T47D (cell line): ENCODE measurements around the gene HBS1L.

Experiments
- DNase-seq, 2 experiments: peaks; one replicate each; pipeline versions ENCODE4 v3.0.0 to v3.0.0-alpha.2; 2011 to 2012; ENCODE audit warnings: low read depth in 1 of 2, low spot score in 1 of 2
- JUND ChIP-seq: IDR thresholded peaks from 2 replicates; pipeline ENCODE4 v1.6.1; 2012; ENCODE audit warnings: low read depth
- in situ Hi-C: cut with HindIII; loops from 2 replicates; pipeline ENCODE4 v1.10.0; 2016; ENCODE audit warnings: low sequenced_read_pairs, low pct_unique_long_range_greater_than_20kb

Gene HBS1L

GRCh38 chr6:135088281-135088680 is 33.7 kb upstream of the HBS1L start:
- TF ChIP-seq JUND = no peak
- no peak for DNase-seq
- in situ Hi-C loops = no loop called here

GRCh38 chr6:135087803-135088202 is 33.2 kb upstream of the HBS1L start:
- DNase-seq = no peak
- TF ChIP-seq JUND = no peak
- in situ Hi-C loops = no loop called here

GRCh38 chr6:135087403-135087802 is 32.8 kb upstream of the HBS1L start:
- DNase-seq = no peak
- no peak for TF ChIP-seq JUND
- in situ Hi-C loops = no loop called here

DNA sequence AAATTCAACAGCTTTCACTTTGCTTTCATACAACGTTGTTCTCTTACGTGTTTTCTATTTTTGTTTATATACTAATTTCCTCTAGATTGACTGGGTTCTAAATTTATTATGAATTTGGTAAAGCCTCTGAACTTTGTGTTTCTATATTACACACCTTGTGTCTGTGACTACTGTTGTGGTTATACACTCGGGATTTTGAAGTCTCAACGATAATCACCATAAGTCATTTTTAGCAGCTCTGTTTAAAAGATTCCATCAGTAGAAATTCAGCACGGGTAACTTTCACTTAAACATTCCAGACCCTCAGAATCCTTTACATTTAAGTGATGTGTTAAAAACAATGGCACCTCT is 31.8 kb upstream of the HBS1L start:
- in situ Hi-C loops = no loop called here
- TF ChIP-seq JUND = no peak
- no peak for DNase-seq

DNA sequence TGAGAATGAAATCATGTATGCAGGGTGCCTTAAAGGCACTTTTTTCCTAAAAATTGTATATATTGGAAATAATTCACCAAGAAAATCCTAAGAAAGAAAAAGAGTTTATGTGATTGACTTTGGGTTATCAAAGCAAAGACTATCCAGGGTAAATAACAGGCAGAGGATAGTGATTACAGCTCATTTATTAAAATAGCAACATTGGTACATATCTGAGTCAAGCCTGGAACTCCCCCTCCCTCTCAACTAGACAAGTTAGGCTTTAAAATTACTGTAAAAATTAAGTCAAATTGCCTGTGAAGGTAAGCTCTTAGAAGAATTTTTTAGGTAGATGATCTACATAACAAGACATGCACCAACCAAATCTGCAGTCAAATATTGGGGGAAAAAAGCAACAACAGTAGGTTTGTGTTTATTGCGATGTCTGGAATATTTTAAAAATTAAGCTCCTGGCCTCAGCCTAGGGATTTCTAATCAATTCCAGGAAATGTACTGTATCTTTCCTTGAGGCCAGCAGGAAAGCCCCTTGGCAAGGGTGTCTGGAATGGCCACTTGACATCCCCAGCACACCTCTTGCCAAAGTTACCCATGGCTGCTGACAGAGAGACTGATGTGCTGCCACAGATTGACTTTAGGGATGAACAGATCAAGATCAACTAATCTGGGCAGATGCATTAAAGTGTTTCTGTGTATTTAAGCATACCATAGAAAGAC is 31.2 kb upstream of the HBS1L start:
- no peak for DNase-seq
- TF ChIP-seq JUND = no peak
- in situ Hi-C loops = no loop called here

- in situ Hi-C loops = no loop called here
- no peak for TF ChIP-seq JUND
- DNase-seq = no peak
These were observed 30.3 kb upstream of the HBS1L start for GRCh38 chr6:135084916-135085269.

GRCh38 chr6:135084001-135084915 is 29.6 kb upstream of the HBS1L start:
- DNase-seq = no peak
- in situ Hi-C loops = no loop called here
- TF ChIP-seq JUND = no peak

DNA sequence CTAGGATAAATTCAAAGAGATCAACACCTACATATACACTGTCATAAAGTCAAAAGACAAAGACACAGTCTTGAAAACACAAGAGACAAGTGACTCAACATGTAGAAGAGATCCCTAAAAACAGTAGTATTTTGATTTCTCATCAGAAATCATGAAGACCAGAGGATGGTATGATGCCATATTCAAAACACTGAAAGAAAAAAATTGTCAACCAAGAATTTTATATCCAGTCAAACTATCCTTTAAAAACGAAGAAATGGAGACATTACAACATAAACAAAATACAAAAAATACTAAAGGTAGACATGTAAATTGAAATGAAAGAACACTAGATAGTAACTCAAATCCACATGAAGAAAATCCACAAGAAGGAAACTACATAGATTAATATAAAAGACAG is 27.3 kb upstream of the HBS1L start:
- TF ChIP-seq JUND = no peak
- in situ Hi-C loops = no loop called here
- no peak for DNase-seq

- no peak for DNase-seq
- TF ChIP-seq JUND = no peak
- in situ Hi-C loops = no loop called here
These were observed 20.4 kb upstream of the HBS1L start for GRCh38 chr6:135075018-135075417.

DNA sequence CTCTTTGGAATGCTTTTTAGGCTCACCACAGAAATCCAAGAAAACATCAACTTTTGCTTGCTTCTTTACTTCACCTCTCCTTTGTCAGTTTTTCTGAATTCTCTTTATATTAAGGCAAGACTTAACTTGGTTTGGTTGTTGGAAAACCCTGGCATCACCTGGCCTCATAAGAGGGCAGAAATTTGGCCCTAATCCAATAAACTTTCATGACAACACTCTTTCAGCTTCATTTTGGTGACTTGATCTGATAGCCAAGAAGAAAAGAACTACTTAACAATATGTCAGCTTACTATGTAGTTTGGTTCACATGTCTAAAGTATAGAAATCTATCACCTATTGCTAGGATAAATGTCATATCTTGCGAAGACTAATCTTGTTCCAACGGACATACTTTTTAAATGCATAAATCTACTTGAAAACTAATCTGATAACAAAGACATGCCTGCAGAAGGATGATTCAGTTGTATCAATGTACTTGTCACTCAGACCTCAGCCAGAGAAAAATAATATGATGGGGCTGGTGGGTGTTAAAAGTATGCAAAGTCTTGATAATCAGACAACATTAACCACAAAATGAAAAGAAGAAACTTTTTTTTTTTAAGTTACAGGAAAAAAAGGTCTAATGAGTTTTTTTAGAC is 19.3 kb upstream of the HBS1L start:
- TF ChIP-seq JUND = no peak
- DNase-seq = no peak
- in situ Hi-C loops = no loop called here

GRCh38 chr6:135073217-135073616 is 18.6 kb upstream of the HBS1L start:
- in situ Hi-C loops = no loop called here
- no peak for TF ChIP-seq JUND
- DNase-seq = no peak

DNA sequence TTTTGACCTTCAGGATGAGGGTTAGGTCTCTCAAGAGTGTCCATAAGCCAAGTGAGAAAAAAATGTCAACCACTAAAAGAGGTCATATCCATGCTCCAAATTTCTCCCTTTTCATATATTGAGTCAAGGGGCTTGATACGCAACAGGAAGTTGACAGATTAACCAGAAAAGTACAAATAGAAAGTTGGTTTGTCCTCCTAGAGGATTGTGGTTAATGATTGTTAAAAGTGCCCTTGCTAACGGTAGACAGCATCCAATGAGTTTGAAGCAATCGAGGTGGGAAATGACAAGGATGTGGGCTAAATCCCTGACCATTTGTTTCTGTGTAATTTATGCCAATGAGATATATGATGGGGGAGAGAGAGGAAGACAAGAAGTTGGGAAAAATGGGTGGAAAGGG is 18.1 kb upstream of the HBS1L start:
- in situ Hi-C loops = no loop called here
- DNase-seq = no peak
- TF ChIP-seq JUND = no peak

DNA sequence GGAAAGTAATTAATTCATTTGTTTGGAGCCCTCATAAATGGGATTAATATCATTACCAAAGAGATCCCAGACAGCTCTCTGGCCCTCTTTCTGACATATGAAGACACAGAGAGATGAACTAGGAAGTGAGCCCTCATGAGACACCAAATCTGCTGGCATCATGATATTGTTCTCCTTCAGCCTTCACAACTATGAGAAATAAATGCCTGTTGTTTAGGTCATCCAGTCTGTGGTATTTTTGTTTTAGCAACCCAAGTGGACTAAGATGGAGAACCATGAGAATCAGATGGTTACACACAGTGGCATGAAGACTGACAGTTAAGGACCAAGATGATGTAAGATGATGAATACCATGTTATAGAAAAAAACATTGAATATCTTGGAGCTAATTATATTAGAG is 16.9 kb upstream of the HBS1L start:
- DNase-seq = no peak
- TF ChIP-seq JUND = no peak
- in situ Hi-C loops = no loop called here
